ENCODE results near the gene MEGF6. TPM values are rescaled to one million over a fixed set of nuclear protein-coding genes. Genes with fewer than 3 reads are reported as not detected.
A peak's percentile ranks its signal among the peaks of the same experiment; 100 is the strongest.
"Not testable (repeated sequence)": the region's sequence is repeated elsewhere in the genome, so short reads cannot be mapped to it uniquely, and the experiment has no call there.

MEGF6 gene
- total RNA-seq, 1 donor from 2014 or later: 209 TPM

DNA sequence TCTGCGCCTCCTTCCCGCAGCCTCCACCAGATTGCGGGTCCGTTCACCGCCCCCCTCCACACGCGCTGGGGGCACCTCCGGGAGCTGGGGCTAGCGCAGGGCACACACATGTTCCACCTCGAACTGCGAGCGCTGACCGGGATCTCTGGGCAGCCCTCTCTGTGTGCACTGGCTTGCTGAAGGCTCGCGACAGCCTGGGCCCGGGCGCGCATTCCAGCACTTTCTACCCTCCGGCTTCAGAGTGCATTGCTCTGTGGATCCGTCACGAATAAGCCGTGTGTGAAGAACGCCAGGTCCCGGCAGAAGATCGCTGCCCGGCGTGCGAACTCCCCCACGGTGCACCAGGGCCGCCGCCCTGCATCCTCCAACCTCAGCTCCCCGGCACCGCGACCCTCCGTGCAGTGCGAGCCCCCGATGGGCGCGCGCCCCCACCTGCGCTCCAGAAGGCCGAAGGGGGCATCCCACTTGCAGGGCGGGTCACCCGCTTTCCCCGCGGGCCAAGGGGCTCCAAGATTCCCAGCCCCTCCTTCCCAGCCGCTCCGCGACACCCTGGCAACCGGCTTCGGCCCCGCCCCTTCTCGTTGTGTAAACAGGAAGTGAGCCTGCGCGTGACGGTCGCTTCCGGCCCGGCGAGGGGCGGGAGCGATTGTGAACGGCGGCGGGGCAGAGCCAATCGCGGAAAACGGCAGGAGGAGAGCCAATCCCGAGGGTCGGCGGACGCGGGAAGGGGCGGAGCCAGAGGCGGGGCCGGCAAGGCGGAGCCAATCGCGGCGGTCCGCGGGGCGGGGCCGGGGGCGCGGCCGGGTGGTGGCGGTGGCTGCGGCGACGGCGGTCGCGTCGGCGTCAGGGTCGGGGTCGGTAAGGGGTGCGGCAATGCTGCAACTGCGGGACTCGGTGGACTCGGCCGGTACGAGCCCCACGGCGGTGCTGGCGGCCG lies 13.2 kb upstream of the MEGF6 start, which contains the start of gene TPRG1L:
Gene TPRG1L (plus strand): TSS at position 816 of the 937 bp plus-strand sequence. CDS start 58 bp downstream, at position 874.
- H3K9me3 Mint-ChIP-seq: no peaks in the 10 kb centered on the region
- H3K4me1 Mint-ChIP-seq: peaks cover 23% of the 10 kb centered on the region
- H3K36me3 Mint-ChIP-seq: peaks cover 9% of the 10 kb centered on the region
- peaks cover 4% of the 10 kb centered on the region for H3K27me3 Mint-ChIP-seq (ENCODE audit: low read depth)
- H3K27ac Mint-ChIP-seq: peak within 1 kb of the TSS; percentile 88
- peak; percentile 97 to 99 for DNase-seq (ENCODE audit: low spot score in 2 of 2, unreplicated experiment in 2 of 2)
- H3K4me3 Mint-ChIP-seq: peak within 1 kb of the TSS; percentile 92
- TF ChIP-seq CTCF (IDR thresholded peaks at IDR 0.05; ENCODE audit: unreplicated experiment): no peak

GRCh38 chr1:3623441-3624199 lies 12.3 kb upstream of the MEGF6 start:
- H3K27me3 Mint-ChIP-seq (ENCODE audit: low read depth): peaks cover 4% of the 10 kb centered on the region
- peak overlapping the region; percentile 77 for H3K27ac Mint-ChIP-seq
- H3K4me3 Mint-ChIP-seq: peak overlapping the region; percentile 92
- peaks cover 5% of the 10 kb centered on the region for H3K36me3 Mint-ChIP-seq
- DNase-seq (ENCODE audit: low spot score in 2 of 2, unreplicated experiment in 2 of 2): no peak
- H3K9me3 Mint-ChIP-seq: no peaks in the 10 kb centered on the region
- H3K4me1 Mint-ChIP-seq: peaks cover 30% of the 10 kb centered on the region
- no peak for TF ChIP-seq CTCF (IDR thresholded peaks at IDR 0.05; ENCODE audit: unreplicated experiment)

- not testable (repeated sequence) for DNase-seq (ENCODE audit: low spot score in 2 of 2, unreplicated experiment in 2 of 2); H3K9me3 Mint-ChIP-seq; H3K27me3 Mint-ChIP-seq (ENCODE audit: low read depth); H3K36me3 Mint-ChIP-seq; H3K27ac Mint-ChIP-seq; H3K4me3 Mint-ChIP-seq
- peaks cover 39% of the 10 kb centered on the region for H3K4me1 Mint-ChIP-seq
These were observed 10.8 kb upstream of the MEGF6 start for GRCh38 chr1:3622102-3622501.

- not testable (repeated sequence) for H3K27ac Mint-ChIP-seq; H3K36me3 Mint-ChIP-seq; H3K9me3 Mint-ChIP-seq; H3K27me3 Mint-ChIP-seq (ENCODE audit: low read depth); H3K4me3 Mint-ChIP-seq; DNase-seq (ENCODE audit: low spot score in 2 of 2, unreplicated experiment in 2 of 2)
- peaks cover 40% of the 10 kb centered on the region for H3K4me1 Mint-ChIP-seq
- TF ChIP-seq CTCF (IDR thresholded peaks at IDR 0.05; ENCODE audit: unreplicated experiment): peak; percentile 69
These were observed 9.9 kb upstream of the MEGF6 start for GRCh38 chr1:3621151-3621671.

DNA sequence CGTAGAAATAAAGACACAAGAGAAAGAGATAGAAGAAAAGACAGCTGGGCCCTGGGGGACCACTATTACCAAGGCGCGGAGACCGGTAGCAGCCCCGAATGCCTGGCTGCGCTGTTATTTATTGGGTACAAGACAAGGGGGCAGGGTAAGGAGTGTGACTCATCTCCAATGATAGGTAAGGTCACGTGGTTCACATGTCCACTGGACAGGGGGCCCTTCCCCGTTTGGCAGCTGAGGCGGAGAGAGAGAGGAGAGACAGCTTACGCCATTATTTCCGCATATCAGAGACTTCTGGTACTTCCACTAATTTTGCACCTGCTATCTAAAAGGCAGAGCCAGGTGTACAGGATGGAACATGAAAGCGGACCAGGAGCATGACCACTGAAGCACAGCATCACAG lies 9.4 kb upstream of the MEGF6 start:
- no peak for TF ChIP-seq CTCF (IDR thresholded peaks at IDR 0.05; ENCODE audit: unreplicated experiment)
- no peak overlapping the region for H3K27ac Mint-ChIP-seq
- H3K4me3 Mint-ChIP-seq: no peak overlapping the region
- H3K4me1 Mint-ChIP-seq: peaks cover 41% of the 10 kb centered on the region
- no peaks in the 10 kb centered on the region for H3K36me3 Mint-ChIP-seq
- H3K9me3 Mint-ChIP-seq: no peaks in the 10 kb centered on the region
- no peak for DNase-seq (ENCODE audit: low spot score in 2 of 2, unreplicated experiment in 2 of 2)
- peaks cover 4% of the 10 kb centered on the region for H3K27me3 Mint-ChIP-seq (ENCODE audit: low read depth)
